GM23248 (cell line): ENCODE data around the gene FLT1. TPM values are rescaled to one million over a fixed set of nuclear protein-coding genes. Genes with fewer than 3 reads are reported as not detected.

Source experiments
- DNase-seq: peaks from one replicate; pipeline ENCODE4 v3.0.0-alpha.2; 2015
- H2AFZ ChIP-seq: fragments of 200-600 bp; sonication (generic); 2 replicates; pipeline ENCODE4 v1.6.1; 2016; ENCODE audit warnings: antibody characterized with exemption
- H3F3A ChIP-seq: fragments of 200-600 bp; sonication (generic); 2 replicates; pipeline ENCODE4 v1.6.1; 2016; ENCODE audit warnings: mild to moderate bottlenecking, antibody characterized with exemption, mixed run types; ENCODE audit not compliant: insufficient read depth
- H3K27ac ChIP-seq: fragments of 200-600 bp; sonication (generic); 2 replicates; pipeline ENCODE4 v1.5.1; 2016; ENCODE audit warnings: mild to moderate bottlenecking
- H3K27me3 ChIP-seq: fragments of 200-600 bp; sonication (generic); replicated peaks from 2 replicates; pipeline ENCODE4 v1.6.1; 2016; ENCODE audit warnings: mild to moderate bottlenecking; ENCODE audit not compliant: insufficient read depth
- H3K36me3 ChIP-seq: fragments of 200-600 bp; sonication (generic); 2 replicates; pipeline ENCODE4 v1.6.1; 2016; ENCODE audit warnings: low read depth, mild to moderate bottlenecking
- H3K4me1 ChIP-seq: fragments of 200-600 bp; sonication (generic); 2 replicates; pipeline ENCODE4 v1.6.1; 2016; ENCODE audit warnings: mild to moderate bottlenecking; ENCODE audit not compliant: insufficient read depth
- H3K4me2 ChIP-seq: fragments of 200-600 bp; sonication (generic); one replicate; pipeline ENCODE4 v1.6.1; 2016; ENCODE audit warnings: mild to moderate bottlenecking; ENCODE audit not compliant: unreplicated experiment
- H3K4me3 ChIP-seq: fragments of 200-600 bp; sonication (generic); 2 replicates; pipeline ENCODE4 v1.5.1; 2016; ENCODE audit warnings: mild to moderate bottlenecking
- H3K79me2 ChIP-seq: fragments of 200-600 bp; sonication (generic); 2 replicates; pipeline ENCODE4 v1.6.1; 2016; ENCODE audit warnings: mild to moderate bottlenecking; ENCODE audit not compliant: insufficient read depth
- H3K9ac ChIP-seq: fragments of 200-600 bp; sonication (generic); 2 replicates; pipeline ENCODE4 v1.6.1; 2016; ENCODE audit warnings: mild to moderate bottlenecking
- H3K9me2 ChIP-seq: fragments of 200-600 bp; sonication (generic); 2 replicates; pipeline ENCODE4 v1.6.1; 2016; ENCODE audit warnings: mixed run types, mild to moderate bottlenecking, moderate library complexity; ENCODE audit not compliant: insufficient read depth
- H3K9me3 ChIP-seq: fragments of 200-600 bp; sonication (generic); one replicate; pipeline ENCODE4 v1.6.1; 2017; ENCODE audit warnings: low read depth
- H4K20me1 ChIP-seq: fragments of 200-600 bp; sonication (generic); 2 replicates; pipeline ENCODE4 v1.6.0; 2016; ENCODE audit not compliant: insufficient read depth
- EZH2 ChIP-seq: fragments of 200-600 bp; sonication (generic); IDR thresholded peaks from 2 replicates; pipeline ENCODE4 v1.6.1; 2018; ENCODE audit warnings: antibody characterized with exemption, mild to moderate bottlenecking; ENCODE audit not compliant: insufficient read depth, poor library complexity, severe bottlenecking
- EZH2phosphoT487 ChIP-seq: fragments of 200-600 bp; sonication (generic); IDR thresholded peaks from 2 replicates; pipeline ENCODE4 v1.6.1; 2018; ENCODE audit warnings: antibody characterized with exemption, moderate library complexity, mild to moderate bottlenecking, low read depth; ENCODE audit not compliant: insufficient read depth
- WGBS, 2 experiments: methylation state at CpG; one replicate each; pipeline ENCODE4 v1.1.6; 2015 to 2017; ENCODE audit warnings: low lambda C conversion rate in 2 of 2, low coverage in 1 of 2; ENCODE audit errors: missing lambda C conversion rate in 2 of 2; 5-methylcytosine and 5-hydroxymethylcytosine counted together
- in situ Hi-C: fragments of 300-500 bp; cut with MboI; formaldehyde crosslinking; loops from 2 replicates; pipeline ENCODE4 v1.15.0; 2020
- polyA plus RNA-seq: library from polyadenylated mRNA; unstranded; fragments of >200 nt; fragmentation: Nextera tagmentation; extraction: Ambion mirVana; gene quantifications from 2 replicates; pipeline ENCODE4 v1.2.1, GENCODE V29; 2016
- total RNA-seq: library from RNA; depleted of rRNA; stranded (reverse); fragments of >200 nt; shearing (Covaris generic); gene quantifications from 2 replicates; pipeline ENCODE4 v1.2.3, GENCODE V29; 2014

FLT1 gene
- total and polyA plus RNA-seq, 2 experiments from 2014 or later = 12.9 to 18.6 TPM

- no peak for DNase-seq
- H3K27ac ChIP-seq = no peak overlapping the region
- TF ChIP-seq EZH2phosphoT487 = no peak
- TF ChIP-seq EZH2 = no peak
- no peak overlapping the region for H3K9ac ChIP-seq
- H4K20me1 ChIP-seq = no peaks in the 10 kb centered on the region
- 0 out of 2 replicates have a peak, but pooled peaks cover 3% of the 10 kb centered on the region for H3K4me1 ChIP-seq
- H3K36me3 ChIP-seq = no peaks in the 10 kb centered on the region
- no peaks in the 10 kb centered on the region for H3K27me3 ChIP-seq
- no peaks in the 10 kb centered on the region for H3K9me3 ChIP-seq
- H2AFZ ChIP-seq = no peak overlapping the region
- WGBS, 2 experiments = 40 to 42% methylated on average over 3 of the region's 3 CpGs
- H3K79me2 ChIP-seq = no peaks in the 10 kb centered on the region
- no peak overlapping the region for H3K4me3 ChIP-seq
- 0 out of 2 replicates have a peak, but pooled peaks cover 11% of the 10 kb centered on the region for H3F3A ChIP-seq
- in situ Hi-C loops = no loop called here
- no peaks in the 10 kb centered on the region for H3K9me2 ChIP-seq
- H3K4me2 ChIP-seq = no peak overlapping the region
Observed at GRCh38 chr13:28537171-28537570, 42.2 kb upstream of the FLT1 start.

- Histone ChIP-seq H3K4me3 (no peak overlapping the region), H3K36me3 (no peaks in the 10 kb centered on the region), H3K4me2 (no peak overlapping the region), H2AFZ (no peak overlapping the region), H3K27ac (no peak overlapping the region), H4K20me1 (no peaks in the 10 kb centered on the region), H3K27me3 (no peaks in the 10 kb centered on the region), H3K9ac (no peak overlapping the region), H3K79me2 (no peaks in the 10 kb centered on the region), H3K9me3 (no peaks in the 10 kb centered on the region), H3K9me2 (no peaks in the 10 kb centered on the region), H3K4me1 (peaks cover 7% of the 10 kb centered on the region; the same call in 1 of the 2 replicates), H3F3A (0 out of 2 replicates have a peak, but pooled peaks cover 11% of the 10 kb centered on the region)
- no peak for TF ChIP-seq EZH2
- no peak for TF ChIP-seq EZH2phosphoT487
- in situ Hi-C loops = no loop called here
- DNase-seq = no peak
- 82 to 83% methylated on average over 3 of the region's 3 CpGs for WGBS, 2 experiments
Observed at GRCh38 chr13:28536371-28536770, 41.4 kb upstream of the FLT1 start.

GRCh38 chr13:28535734-28536133 is 40.8 kb upstream of the FLT1 start:
- H3K27ac ChIP-seq = no peak overlapping the region
- H2AFZ ChIP-seq = no peak overlapping the region
- H3K4me3 ChIP-seq = no peak overlapping the region
- H3K9me3 ChIP-seq = no peaks in the 10 kb centered on the region
- TF ChIP-seq EZH2 (no peak), EZH2phosphoT487 (no peak)
- no peak overlapping the region for H3K9ac ChIP-seq
- in situ Hi-C loops = no loop called here
- H3K36me3 ChIP-seq = no peaks in the 10 kb centered on the region
- no peaks in the 10 kb centered on the region for H3K79me2 ChIP-seq
- no peaks in the 10 kb centered on the region for H4K20me1 ChIP-seq
- 0 out of 2 replicates have a peak, but pooled peaks cover 11% of the 10 kb centered on the region for H3F3A ChIP-seq
- no peak overlapping the region for H3K4me2 ChIP-seq
- no peak for DNase-seq
- 45 to 47% methylated on average over 2 of the region's 2 CpGs for WGBS, 2 experiments
- peaks cover 7% of the 10 kb centered on the region; the same call in 1 of the 2 replicates for H3K4me1 ChIP-seq
- H3K27me3 ChIP-seq = no peaks in the 10 kb centered on the region
- H3K9me2 ChIP-seq = no peaks in the 10 kb centered on the region

- 95 to 100% methylated on average over 3 to 5 of the region's 5 CpGs for WGBS, 2 experiments
- H3K9me3 ChIP-seq = no peaks in the 10 kb centered on the region
Observed at GRCh38 chr13:28534801-28535200, 39.9 kb upstream of the FLT1 start.

GRCh38 chr13:28534210-28534609 is 39.3 kb upstream of the FLT1 start:
- no peak overlapping the region for H3K4me3 ChIP-seq
- no peak for DNase-seq
- no peaks in the 10 kb centered on the region for H3K36me3 ChIP-seq
- H3K27me3 ChIP-seq = no peaks in the 10 kb centered on the region
- peaks cover 7% of the 10 kb centered on the region; the same call in 1 of the 2 replicates for H3K4me1 ChIP-seq
- WGBS, 2 experiments = 74% methylated on average over 5 of the region's 5 CpGs
- H3K9ac ChIP-seq = no peak overlapping the region
- H3K27ac ChIP-seq = no peak overlapping the region
- H3K9me3 ChIP-seq = no peaks in the 10 kb centered on the region
- no peak overlapping the region for H2AFZ ChIP-seq
- in situ Hi-C loops = no loop called here
- no peaks in the 10 kb centered on the region for H4K20me1 ChIP-seq
- H3K79me2 ChIP-seq = no peaks in the 10 kb centered on the region
- H3F3A ChIP-seq = peaks cover 19% of the 10 kb centered on the region; the same call in 1 of the 2 replicates
- H3K4me2 ChIP-seq = no peak overlapping the region
- H3K9me2 ChIP-seq = no peaks in the 10 kb centered on the region
- no peak for TF ChIP-seq EZH2phosphoT487

More at GRCh38 chr13:28534801-28535200, 39.9 kb upstream of the FLT1 start:
- H3K9ac ChIP-seq = no peak overlapping the region
- in situ Hi-C loops = no loop called here
- no peaks in the 10 kb centered on the region for H4K20me1 ChIP-seq
- no peak overlapping the region for H3K4me3 ChIP-seq
- H3K4me1 ChIP-seq = peaks cover 7% of the 10 kb centered on the region; the same call in 1 of the 2 replicates
- no peaks in the 10 kb centered on the region for H3K27me3 ChIP-seq
- peaks cover 19% of the 10 kb centered on the region; the same call in 1 of the 2 replicates for H3F3A ChIP-seq
- no peak overlapping the region for H3K27ac ChIP-seq
- H3K9me2 ChIP-seq = no peaks in the 10 kb centered on the region
- DNase-seq = no peak
- H3K79me2 ChIP-seq = no peaks in the 10 kb centered on the region
- no peaks in the 10 kb centered on the region for H3K36me3 ChIP-seq
- TF ChIP-seq EZH2 (no peak), EZH2phosphoT487 (no peak)
- no peak overlapping the region for H3K4me2 ChIP-seq
- H2AFZ ChIP-seq = no peak overlapping the region
